ENCODE data around the gene TTC39C. TPM values are rescaled to one million over a fixed set of nuclear protein-coding genes. Genes with fewer than 3 reads are reported as not detected.

The TTC39C gene
- total RNA-seq, 1 experiment from 2014 or later, result 24.7 TPM

DNA sequence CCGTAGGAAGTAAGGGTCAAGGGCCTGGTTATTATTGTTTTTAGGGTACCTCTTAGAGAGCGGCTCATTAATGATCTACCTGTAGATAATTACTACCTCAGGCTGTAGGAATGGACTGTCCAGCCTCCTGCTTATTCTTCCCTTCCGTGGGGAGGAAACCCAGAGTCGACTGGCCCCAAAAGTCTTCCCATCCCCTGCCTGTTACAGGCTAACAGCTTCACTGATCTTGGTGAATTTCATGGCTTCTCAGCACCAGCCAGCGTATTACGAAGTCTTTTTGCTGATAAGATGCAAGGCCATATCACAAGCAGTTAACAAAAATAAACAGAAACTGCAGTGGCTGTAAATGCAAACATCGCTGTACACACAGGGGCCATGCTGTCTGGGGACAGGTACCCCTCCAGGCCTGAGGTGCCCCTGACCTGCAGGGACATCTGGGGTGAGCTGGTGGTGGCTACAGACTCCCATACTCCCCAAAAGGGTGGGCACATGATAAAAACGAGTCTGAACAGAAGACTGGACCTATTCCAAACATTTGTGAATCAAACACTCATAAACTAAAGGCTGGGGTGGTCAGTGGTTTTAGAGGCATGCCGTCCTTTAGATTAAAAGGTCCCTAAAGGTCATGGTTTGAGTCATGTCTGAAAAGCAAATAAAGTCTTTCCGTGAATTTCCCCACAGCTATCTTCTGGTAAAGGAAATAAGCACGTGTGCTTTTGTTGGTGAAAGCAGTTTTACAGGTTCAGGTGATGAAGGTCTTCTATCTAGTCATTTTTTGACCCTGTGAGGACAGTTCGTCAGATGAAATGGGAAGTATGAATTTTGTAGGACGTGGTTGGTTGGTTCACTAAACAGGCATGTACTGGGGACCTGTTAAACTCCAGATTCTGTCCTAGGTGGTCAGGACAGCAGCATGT is 36.7 kb downstream of the TTC39C start:
- peak overlapping the region; percentile 84 for H3K27ac ChIP-seq (ENCODE audit: low read length)
- peaks cover 3% of the 10 kb centered on the region; the same call in 1 of the 2 replicates for H4K20me1 ChIP-seq (ENCODE audit: low read length)
- ATAC-seq (peak; percentile 79), DNase-seq (peak; percentile 69)
- H3K4me1 ChIP-seq (ENCODE audit: insufficient read depth, low read length), result peaks cover 22% of the 10 kb centered on the region
- peak overlapping the region; percentile 35; the same call in 1 of the 2 replicates for H3K9ac ChIP-seq (ENCODE audit: low read length)
- H3K9me2 ChIP-seq (replicated peaks; ENCODE audit: low read length), result no peaks in the 10 kb centered on the region
- ChIA-PET CTCF (interaction anchor here (0.6 kb wide), 1 partner anchor 20 kb away, joined by 4 read pairs; no protein-coding TSS in a partner anchor), POLR2A (ENCODE audit: unreplicated experiment) (no interaction called here)
- H3K27me3 ChIP-seq (ENCODE audit: low read length), result no peaks in the 10 kb centered on the region
- TF ChIP-seq EZH2phosphoT487 (IDR thresholded peaks at IDR 0.05; ENCODE audit: borderline replicate concordance, low read length) (no peak), EZH2 (IDR thresholded peaks at IDR 0.05; ENCODE audit: low read length, unreplicated experiment) (no peak)
- TF ChIP-seq, protein P1, sequence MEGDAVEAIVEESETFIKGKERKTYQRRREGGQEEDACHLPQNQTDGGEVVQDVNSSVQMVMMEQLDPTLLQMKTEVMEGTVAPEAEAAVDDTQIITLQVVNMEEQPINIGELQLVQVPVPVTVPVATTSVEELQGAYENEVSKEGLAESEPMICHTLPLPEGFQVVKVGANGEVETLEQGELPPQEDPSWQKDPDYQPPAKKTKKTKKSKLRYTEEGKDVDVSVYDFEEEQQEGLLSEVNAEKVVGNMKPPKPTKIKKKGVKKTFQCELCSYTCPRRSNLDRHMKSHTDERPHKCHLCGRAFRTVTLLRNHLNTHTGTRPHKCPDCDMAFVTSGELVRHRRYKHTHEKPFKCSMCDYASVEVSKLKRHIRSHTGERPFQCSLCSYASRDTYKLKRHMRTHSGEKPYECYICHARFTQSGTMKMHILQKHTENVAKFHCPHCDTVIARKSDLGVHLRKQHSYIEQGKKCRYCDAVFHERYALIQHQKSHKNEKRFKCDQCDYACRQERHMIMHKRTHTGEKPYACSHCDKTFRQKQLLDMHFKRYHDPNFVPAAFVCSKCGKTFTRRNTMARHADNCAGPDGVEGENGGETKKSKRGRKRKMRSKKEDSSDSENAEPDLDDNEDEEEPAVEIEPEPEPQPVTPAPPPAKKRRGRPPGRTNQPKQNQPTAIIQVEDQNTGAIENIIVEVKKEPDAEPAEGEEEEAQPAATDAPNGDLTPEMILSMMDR (conservative IDR thresholded peaks at IDR 0.05; ENCODE audit: low read depth, low read length), result no peak
- H3K9me3 ChIP-seq (ENCODE audit: low read length), result no peaks in the 10 kb centered on the region
- H3K4me2 ChIP-seq (ENCODE audit: low read length), result peak overlapping the region; percentile 72
- BruUV-seq (replicated peaks), result no TSS peak
- H3K4me3 ChIP-seq (ENCODE audit: low read length), result peak overlapping the region; percentile 26; the same call in 1 of the 2 replicates
- peaks cover 19% of the 10 kb centered on the region; the same call in 1 of the 2 replicates for H3K79me2 ChIP-seq (ENCODE audit: low read length)
- no peaks in the 10 kb centered on the region for H3K36me3 ChIP-seq (ENCODE audit: low read depth, low read length)
- H2AFZ ChIP-seq (ENCODE audit: low read length), result no peak overlapping the region
- intact Hi-C loops (cut with micrococcal nuclease), result loop anchor here (5.0 kb wide), 1 partner anchor 66 kb away; no protein-coding TSS in a partner anchor
- H3F3A ChIP-seq (ENCODE audit: low read length, unreplicated experiment), result no peaks in the 10 kb centered on the region

DNA sequence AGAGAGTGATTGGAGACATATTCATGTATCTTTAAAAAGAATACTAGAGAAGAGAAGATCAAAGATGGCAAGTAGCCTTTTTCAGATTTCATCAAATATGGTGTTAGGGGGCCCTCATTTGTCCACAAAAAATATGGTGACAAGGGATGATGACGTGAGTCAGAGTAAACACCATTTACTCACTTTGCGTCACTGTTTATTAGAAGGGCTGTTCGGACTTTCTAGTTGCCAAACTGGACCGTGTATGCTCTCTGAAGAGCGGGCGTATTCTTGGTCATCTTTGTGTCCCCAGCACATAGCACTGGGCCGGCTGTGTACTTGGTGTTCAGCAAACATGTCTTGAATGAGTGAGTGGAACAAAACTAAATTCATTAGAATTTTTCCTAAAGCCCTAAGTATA is 37.5 kb downstream of the TTC39C start:
- no peak overlapping the region for H2AFZ ChIP-seq (ENCODE audit: low read length)
- peaks cover 20% of the 10 kb centered on the region for H3K79me2 ChIP-seq (ENCODE audit: low read length)
- peaks cover 22% of the 10 kb centered on the region for H3K4me1 ChIP-seq (ENCODE audit: insufficient read depth, low read length)
- ATAC-seq (peak; percentile 76), DNase-seq (peak; percentile 69)
- BruUV-seq (replicated peaks), result no TSS peak
- H3K4me2 ChIP-seq (ENCODE audit: low read length), result peak overlapping the region; percentile 72
- H4K20me1 ChIP-seq (ENCODE audit: low read length), result peaks cover 3% of the 10 kb centered on the region; the same call in 1 of the 2 replicates
- no peaks in the 10 kb centered on the region for H3F3A ChIP-seq (ENCODE audit: low read length, unreplicated experiment)
- POLR2A ChIA-PET (ENCODE audit: unreplicated experiment), result no interaction called here
- CTCF ChIA-PET, result no interaction called here
- no peaks in the 10 kb centered on the region for H3K36me3 ChIP-seq (ENCODE audit: low read depth, low read length)
- H3K9me2 ChIP-seq (replicated peaks; ENCODE audit: low read length), result no peaks in the 10 kb centered on the region
- no peaks in the 10 kb centered on the region for H3K27me3 ChIP-seq (ENCODE audit: low read length)
- TF ChIP-seq, protein P1 (conservative IDR thresholded peaks at IDR 0.05; ENCODE audit: low read depth, low read length), result peak; percentile 48
- no peak for TF ChIP-seq EZH2 (IDR thresholded peaks at IDR 0.05; ENCODE audit: low read length, unreplicated experiment)
- no peak for TF ChIP-seq EZH2phosphoT487 (IDR thresholded peaks at IDR 0.05; ENCODE audit: borderline replicate concordance, low read length)
- intact Hi-C loops (cut with micrococcal nuclease), result loop anchor here (5.0 kb wide), 1 partner anchor 65 kb away; no protein-coding TSS in a partner anchor
- no peaks in the 10 kb centered on the region for H3K9me3 ChIP-seq (ENCODE audit: low read length)
- peak overlapping the region; percentile 84 for H3K27ac ChIP-seq (ENCODE audit: low read length)
- H3K9ac ChIP-seq (ENCODE audit: low read length), result peak overlapping the region; percentile 35; the same call in 1 of the 2 replicates
- peak overlapping the region; percentile 26; the same call in 1 of the 2 replicates for H3K4me3 ChIP-seq (ENCODE audit: low read length)

Data from PC-3 (cell line).